Measurements from ENCODE around the gene IQSEC2.
A peak's percentile ranks its signal among the peaks of the same experiment; 100 is the strongest.

IQSEC2 gene

DNA sequence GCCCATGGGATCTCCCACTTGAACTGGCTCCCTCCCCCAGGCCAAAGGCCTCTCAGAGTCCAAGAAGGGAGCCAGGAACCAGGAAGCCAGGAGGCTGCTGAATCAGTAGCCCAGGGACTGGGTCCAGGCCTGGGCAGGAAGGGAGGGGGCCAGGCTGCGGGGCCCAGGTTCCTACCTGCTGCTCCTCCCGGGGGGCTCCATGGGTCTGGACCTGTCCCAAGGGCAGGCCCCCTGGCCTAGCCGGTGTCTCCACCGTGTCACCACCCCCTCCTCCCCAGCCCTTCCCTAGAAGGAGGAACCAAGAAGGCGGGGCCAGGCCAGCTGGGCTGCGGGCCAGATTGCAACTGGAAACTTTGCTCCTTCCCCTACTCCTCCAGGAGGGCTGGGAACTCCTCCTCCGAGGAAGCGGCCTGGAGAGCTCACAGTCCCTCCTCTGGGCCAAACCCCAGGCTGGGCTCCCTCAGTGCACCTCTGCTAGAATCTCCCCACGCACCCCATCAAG is at the start of gene IQSEC2:
IQSEC2 (minus strand) TSS at position 264 of the 502 bp plus-strand sequence.
- H3K4me3 ChIP-seq (ENCODE audit: low read depth, low read length): no peak within 1 kb of the TSS
- peaks cover 13% of the 10 kb centered on the region for H3K27me3 ChIP-seq (ENCODE audit: insufficient read depth, low read depth, severe bottlenecking)
- H3K9me3 ChIP-seq (ENCODE audit: severe bottlenecking): no peaks in the 10 kb centered on the region
- no peak within 1 kb of the TSS for H3K27ac ChIP-seq
- H3K36me3 ChIP-seq: no peaks in the 10 kb centered on the region
- TF ChIP-seq, protein P1, sequence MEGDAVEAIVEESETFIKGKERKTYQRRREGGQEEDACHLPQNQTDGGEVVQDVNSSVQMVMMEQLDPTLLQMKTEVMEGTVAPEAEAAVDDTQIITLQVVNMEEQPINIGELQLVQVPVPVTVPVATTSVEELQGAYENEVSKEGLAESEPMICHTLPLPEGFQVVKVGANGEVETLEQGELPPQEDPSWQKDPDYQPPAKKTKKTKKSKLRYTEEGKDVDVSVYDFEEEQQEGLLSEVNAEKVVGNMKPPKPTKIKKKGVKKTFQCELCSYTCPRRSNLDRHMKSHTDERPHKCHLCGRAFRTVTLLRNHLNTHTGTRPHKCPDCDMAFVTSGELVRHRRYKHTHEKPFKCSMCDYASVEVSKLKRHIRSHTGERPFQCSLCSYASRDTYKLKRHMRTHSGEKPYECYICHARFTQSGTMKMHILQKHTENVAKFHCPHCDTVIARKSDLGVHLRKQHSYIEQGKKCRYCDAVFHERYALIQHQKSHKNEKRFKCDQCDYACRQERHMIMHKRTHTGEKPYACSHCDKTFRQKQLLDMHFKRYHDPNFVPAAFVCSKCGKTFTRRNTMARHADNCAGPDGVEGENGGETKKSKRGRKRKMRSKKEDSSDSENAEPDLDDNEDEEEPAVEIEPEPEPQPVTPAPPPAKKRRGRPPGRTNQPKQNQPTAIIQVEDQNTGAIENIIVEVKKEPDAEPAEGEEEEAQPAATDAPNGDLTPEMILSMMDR (IDR thresholded peaks at IDR 0.05; ENCODE audit: low read depth, low read length): no peak
- DNase-seq: peak; percentile 34

DNA sequence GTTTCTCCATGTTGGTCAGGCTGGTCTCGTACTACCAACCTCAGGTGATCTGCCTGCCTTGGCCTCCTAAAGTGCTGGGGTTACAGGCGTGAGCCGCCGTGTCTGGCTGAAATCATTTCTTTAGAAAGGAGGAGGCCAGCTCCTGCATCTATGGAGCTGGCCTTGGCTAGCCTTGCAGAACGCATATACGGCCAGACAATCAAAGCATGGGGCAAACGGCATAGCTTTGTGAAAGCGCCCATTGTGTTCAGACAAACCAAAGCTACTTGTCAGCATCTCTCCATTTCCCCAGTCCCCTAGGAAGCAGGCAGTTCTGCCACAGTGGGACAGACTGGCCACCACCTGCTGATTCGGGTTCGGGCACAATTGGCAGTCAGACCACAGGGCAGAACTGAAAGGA is 48.9 kb upstream of the IQSEC2 start:
- no peak overlapping the region for H3K4me3 ChIP-seq (ENCODE audit: low read depth, low read length)
- H3K9me3 ChIP-seq (ENCODE audit: severe bottlenecking): no peaks in the 10 kb centered on the region
- no peak overlapping the region for H3K27ac ChIP-seq
- DNase-seq: no peak
- TF ChIP-seq, protein P1 (IDR thresholded peaks at IDR 0.05; ENCODE audit: low read depth, low read length): no peak
- H3K36me3 ChIP-seq: no peaks in the 10 kb centered on the region
- peaks cover 79% of the 10 kb centered on the region for H3K27me3 ChIP-seq (ENCODE audit: insufficient read depth, low read depth, severe bottlenecking)

DNA sequence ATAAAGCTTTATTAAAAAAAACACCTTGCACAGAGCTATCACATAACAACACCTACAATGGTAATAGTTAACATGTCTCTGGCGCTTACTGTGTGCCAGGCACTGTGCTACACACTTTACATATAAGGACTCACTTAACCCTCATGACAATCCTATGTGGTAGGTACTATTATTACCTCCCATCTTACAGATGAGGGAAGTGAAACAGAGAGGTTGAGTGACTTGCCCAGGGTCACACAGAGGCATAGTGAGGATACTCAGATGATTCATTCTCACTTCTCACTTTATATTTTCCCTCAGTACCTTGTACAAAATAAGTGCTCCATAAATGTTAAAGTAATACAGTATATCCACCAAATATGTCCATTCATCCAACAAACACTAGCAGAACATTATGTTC is 43.4 kb upstream of the IQSEC2 start:
- DNase-seq: no peak
- Histone ChIP-seq H3K36me3 (no peaks in the 10 kb centered on the region), H3K27me3 (ENCODE audit: insufficient read depth, low read depth, severe bottlenecking) (peaks cover 70% of the 10 kb centered on the region), H3K4me3 (ENCODE audit: low read depth, low read length) (no peak overlapping the region), H3K27ac (no peak overlapping the region), H3K9me3 (ENCODE audit: severe bottlenecking) (no peaks in the 10 kb centered on the region)
- TF ChIP-seq, protein P1 (IDR thresholded peaks at IDR 0.05; ENCODE audit: low read depth, low read length): no peak

- H3K27me3 ChIP-seq (ENCODE audit: insufficient read depth, low read depth, severe bottlenecking): peaks cover 78% of the 10 kb centered on the region
- TF ChIP-seq, protein P1 (IDR thresholded peaks at IDR 0.05; ENCODE audit: low read depth, low read length): no peak
- DNase-seq: no peak
Observed at GRCh38 chrX:53324085-53324484, 42.7 kb upstream of the IQSEC2 start.

DNA sequence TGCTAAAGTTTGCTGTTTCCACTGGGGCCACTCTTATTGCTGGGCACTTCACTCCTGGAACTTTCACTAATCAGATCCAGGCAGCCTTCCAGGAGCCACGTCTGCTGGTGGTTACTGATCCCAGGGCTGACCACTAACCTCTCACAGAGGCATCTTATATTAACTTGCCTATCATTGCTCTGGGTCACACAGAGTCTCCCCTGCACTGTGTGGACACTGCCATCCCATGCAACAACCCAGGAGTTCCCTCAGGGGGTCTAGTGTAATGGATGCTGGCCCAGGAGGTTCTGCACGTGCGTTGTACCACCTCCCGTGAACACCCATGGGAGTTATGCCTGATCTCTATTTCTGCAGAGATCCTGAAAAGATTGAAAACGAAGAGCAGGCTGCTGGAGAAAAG is 41.8 kb upstream of the IQSEC2 start:
- Histone ChIP-seq H3K36me3 (no peaks in the 10 kb centered on the region), H3K9me3 (ENCODE audit: severe bottlenecking) (no peaks in the 10 kb centered on the region), H3K27me3 (ENCODE audit: insufficient read depth, low read depth, severe bottlenecking) (peaks cover 80% of the 10 kb centered on the region), H3K27ac (no peak overlapping the region), H3K4me3 (ENCODE audit: low read depth, low read length) (no peak overlapping the region)
- no peak for DNase-seq
- TF ChIP-seq, protein P1 (IDR thresholded peaks at IDR 0.05; ENCODE audit: low read depth, low read length): no peak

More at GRCh38 chrX:53324085-53324484, 42.7 kb upstream of the IQSEC2 start:
- H3K4me3 ChIP-seq (ENCODE audit: low read depth, low read length): no peak overlapping the region
- no peaks in the 10 kb centered on the region for H3K36me3 ChIP-seq
- H3K27ac ChIP-seq: no peak overlapping the region
- H3K9me3 ChIP-seq (ENCODE audit: severe bottlenecking): no peaks in the 10 kb centered on the region

DNA sequence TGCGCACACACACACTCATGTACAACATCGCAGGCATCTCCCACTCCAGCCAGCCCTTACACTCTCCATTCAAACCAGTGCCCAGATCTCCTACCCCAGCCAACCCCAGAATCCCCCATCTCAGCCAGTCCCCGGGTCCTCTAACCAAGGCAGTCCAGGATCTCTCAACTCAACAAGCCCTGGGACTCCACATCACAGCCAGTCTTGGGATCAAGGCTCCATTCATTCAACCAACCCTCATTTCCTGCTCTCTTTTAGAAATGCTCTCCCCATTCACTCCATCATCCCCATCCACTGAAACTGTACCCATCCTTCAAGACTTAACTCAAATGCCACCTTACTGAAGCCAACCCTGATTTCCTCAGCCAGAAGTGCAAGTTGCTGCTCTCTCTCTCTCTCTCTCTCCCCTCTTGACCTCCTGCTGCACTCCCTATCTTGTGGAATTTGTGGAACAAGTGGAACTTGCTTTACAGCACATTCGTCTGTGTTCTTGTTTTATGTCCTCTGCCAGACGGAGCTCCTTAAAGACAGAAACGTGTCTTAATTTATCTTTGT is 40.6 kb upstream of the IQSEC2 start:
- Histone ChIP-seq H3K27me3 (ENCODE audit: insufficient read depth, low read depth, severe bottlenecking) (peaks cover 79% of the 10 kb centered on the region), H3K27ac (no peak overlapping the region), H3K36me3 (no peaks in the 10 kb centered on the region), H3K9me3 (ENCODE audit: severe bottlenecking) (no peaks in the 10 kb centered on the region), H3K4me3 (ENCODE audit: low read depth, low read length) (no peak overlapping the region)
- TF ChIP-seq, protein P1 (IDR thresholded peaks at IDR 0.05; ENCODE audit: low read depth, low read length): no peak
- DNase-seq: no peak

Measured in WERI-Rb-1 (cell line).